HepG2 (cell line): ENCODE data around the gene FCER1G.

Source experiments
- ARHGAP35 ChIP-seq: sonication (generic); formaldehyde crosslinking; IDR thresholded peaks from 2 replicates; pipeline ENCODE4 v1.9.0; 2022; ENCODE audit warnings: mild to moderate bottlenecking, inconsistent platforms, moderate library complexity, missing genetic modification reagents, borderline replicate concordance
- CBX5 ChIP-seq: sonication (generic); formaldehyde crosslinking; IDR thresholded peaks from 2 replicates; pipeline ENCODE4 v1.4.0; 2020; ENCODE audit warnings: missing genetic modification reagents, borderline replicate concordance
- CTCF ChIP-seq: sonication (generic); formaldehyde crosslinking; IDR thresholded peaks from 2 replicates; pipeline ENCODE4 v1.5.0; 2020; ENCODE audit warnings: mild to moderate bottlenecking, missing genetic modification reagents, moderate library complexity
- FIP1L1 ChIP-seq: fragments of 200-400 bp; formaldehyde crosslinking; IDR thresholded peaks from 2 replicates; pipeline ENCODE4 v1.6.1; 2018; ENCODE audit warnings: low read depth, mild to moderate bottlenecking, low read length, moderate library complexity, borderline replicate concordance; ENCODE audit not compliant: insufficient read depth
- HIC2 ChIP-seq: sonication (generic); formaldehyde crosslinking; IDR thresholded peaks from 2 replicates; pipeline ENCODE4 v1.9.0; 2022; ENCODE audit warnings: low read depth, missing genetic modification reagents
- HINFP ChIP-seq: sonication (generic); formaldehyde crosslinking; IDR thresholded peaks from 2 replicates; pipeline ENCODE4 v1.4.0; 2020; ENCODE audit warnings: low read depth, mild to moderate bottlenecking, missing genetic modification reagents
- ZBTB21 ChIP-seq: sonication (generic); formaldehyde crosslinking; IDR thresholded peaks from 2 replicates; pipeline ENCODE4 v1.4.0; 2020; ENCODE audit warnings: missing genetic modification reagents
- ZNF230 ChIP-seq: sonication (generic); formaldehyde crosslinking; IDR thresholded peaks from 2 replicates; pipeline ENCODE4 v1.4.0; 2020; ENCODE audit warnings: mild to moderate bottlenecking, missing genetic modification reagents
- ZNF24 ChIP-seq: fragments of 450-650 bp; IDR thresholded peaks from 2 replicates; pipeline ENCODE4 v1.6.1; 2017; ENCODE audit warnings: antibody characterized with exemption, mild to moderate bottlenecking
- ZNF350 ChIP-seq: sonication (generic); formaldehyde crosslinking; IDR thresholded peaks from 2 replicates; pipeline ENCODE4 v1.4.0; 2020; ENCODE audit warnings: mild to moderate bottlenecking, low read depth, missing genetic modification reagents, borderline replicate concordance
- TF ChIP-seq, protein P1 (sequence below): sonication (generic); formaldehyde crosslinking; IDR thresholded peaks from 2 replicates; pipeline ENCODE4 v1.8.0; 2022; ENCODE audit warnings: mild to moderate bottlenecking, missing genetic modification reagents; ENCODE audit not compliant: insufficient replicate concordance
- TF ChIP-seq, protein P2 (sequence below): sonication (generic); formaldehyde crosslinking; IDR thresholded peaks from 2 replicates; pipeline ENCODE4 v1.4.0; 2020; ENCODE audit warnings: missing genetic modification reagents
- TF ChIP-seq, protein P3 (sequence below): IDR thresholded peaks from 2 replicates; pipeline ENCODE4 v1.6.1; 2012; ENCODE audit warnings: inconsistent platforms

DNA sequence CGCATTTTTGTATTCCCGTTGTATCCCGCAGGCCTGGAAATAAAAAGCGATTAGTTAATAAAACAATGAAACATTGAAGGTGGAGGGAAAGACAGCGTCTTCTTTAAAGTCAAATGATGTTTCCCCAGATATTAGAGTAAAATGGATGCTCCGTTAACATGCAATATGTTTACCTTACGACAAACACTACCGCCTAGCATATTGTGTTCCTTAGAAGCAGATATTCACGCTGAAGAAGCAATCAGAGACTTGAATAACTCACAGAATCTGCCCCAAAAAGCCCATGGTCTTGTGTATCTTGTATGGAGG lies 37.2 kb upstream of the FCER1G start:
- no peak for TF ChIP-seq ZNF24
- no peak for TF ChIP-seq FIP1L1
- no peak for TF ChIP-seq CTCF (CRISPR knock-in tag)
- TF ChIP-seq, protein P1, sequence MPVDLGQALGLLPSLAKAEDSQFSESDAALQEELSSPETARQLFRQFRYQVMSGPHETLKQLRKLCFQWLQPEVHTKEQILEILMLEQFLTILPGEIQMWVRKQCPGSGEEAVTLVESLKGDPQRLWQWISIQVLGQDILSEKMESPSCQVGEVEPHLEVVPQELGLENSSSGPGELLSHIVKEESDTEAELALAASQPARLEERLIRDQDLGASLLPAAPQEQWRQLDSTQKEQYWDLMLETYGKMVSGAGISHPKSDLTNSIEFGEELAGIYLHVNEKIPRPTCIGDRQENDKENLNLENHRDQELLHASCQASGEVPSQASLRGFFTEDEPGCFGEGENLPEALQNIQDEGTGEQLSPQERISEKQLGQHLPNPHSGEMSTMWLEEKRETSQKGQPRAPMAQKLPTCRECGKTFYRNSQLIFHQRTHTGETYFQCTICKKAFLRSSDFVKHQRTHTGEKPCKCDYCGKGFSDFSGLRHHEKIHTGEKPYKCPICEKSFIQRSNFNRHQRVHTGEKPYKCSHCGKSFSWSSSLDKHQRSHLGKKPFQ (CRISPR knock-in tag) = no peak
- TF ChIP-seq HINFP (CRISPR knock-in tag) = no peak
- no peak for TF ChIP-seq CBX5 (CRISPR knock-in tag)
- TF ChIP-seq ZNF350 = no peak
- TF ChIP-seq ARHGAP35 (CRISPR knock-in tag) = no peak
- TF ChIP-seq ZBTB21 = no peak
- no peak for TF ChIP-seq HIC2 (CRISPR knock-in tag)
- TF ChIP-seq, protein P2, sequence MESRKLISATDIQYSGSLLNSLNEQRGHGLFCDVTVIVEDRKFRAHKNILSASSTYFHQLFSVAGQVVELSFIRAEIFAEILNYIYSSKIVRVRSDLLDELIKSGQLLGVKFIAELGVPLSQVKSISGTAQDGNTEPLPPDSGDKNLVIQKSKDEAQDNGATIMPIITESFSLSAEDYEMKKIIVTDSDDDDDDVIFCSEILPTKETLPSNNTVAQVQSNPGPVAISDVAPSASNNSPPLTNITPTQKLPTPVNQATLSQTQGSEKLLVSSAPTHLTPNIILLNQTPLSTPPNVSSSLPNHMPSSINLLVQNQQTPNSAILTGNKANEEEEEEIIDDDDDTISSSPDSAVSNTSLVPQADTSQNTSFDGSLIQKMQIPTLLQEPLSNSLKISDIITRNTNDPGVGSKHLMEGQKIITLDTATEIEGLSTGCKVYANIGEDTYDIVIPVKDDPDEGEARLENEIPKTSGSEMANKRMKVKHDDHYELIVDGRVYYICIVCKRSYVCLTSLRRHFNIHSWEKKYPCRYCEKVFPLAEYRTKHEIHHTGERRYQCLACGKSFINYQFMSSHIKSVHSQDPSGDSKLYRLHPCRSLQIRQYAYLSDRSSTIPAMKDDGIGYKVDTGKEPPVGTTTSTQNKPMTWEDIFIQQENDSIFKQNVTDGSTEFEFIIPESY (CRISPR knock-in tag) = no peak
- TF ChIP-seq, protein P3, sequence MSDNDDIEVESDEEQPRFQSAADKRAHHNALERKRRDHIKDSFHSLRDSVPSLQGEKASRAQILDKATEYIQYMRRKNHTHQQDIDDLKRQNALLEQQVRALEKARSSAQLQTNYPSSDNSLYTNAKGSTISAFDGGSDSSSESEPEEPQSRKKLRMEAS = no peak
- TF ChIP-seq ZNF230 (CRISPR knock-in tag) = no peak
